Measurements from ENCODE around the gene DOCK3. TPM values are rescaled to one million over a fixed set of nuclear protein-coding genes. Genes with fewer than 3 reads are reported as not detected.

DOCK3 gene
- total and polyA plus RNA-seq, 2 donors (not counting 3 experiments of a cell fraction or from before 2014, with no cell fraction given): 0.08 to 0.13 TPM

DNA sequence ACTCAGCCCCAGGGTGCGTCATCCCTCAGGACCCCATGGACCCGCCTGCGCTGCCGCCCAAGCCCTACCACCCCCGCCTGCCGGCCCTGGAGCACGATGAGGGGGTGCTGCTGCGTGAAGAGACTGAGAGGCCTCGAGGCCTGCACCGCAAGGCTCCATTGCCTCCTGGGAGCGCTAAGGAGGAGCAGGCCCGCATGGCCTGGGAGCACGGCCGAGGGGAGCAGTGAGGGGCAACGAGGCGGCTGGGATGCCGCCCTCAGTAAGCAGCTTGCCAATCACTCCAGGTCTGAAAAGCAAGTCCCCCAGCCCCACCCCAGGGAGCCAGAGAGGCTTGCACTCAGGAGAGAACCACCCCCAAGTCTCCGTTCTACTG is 706.6 kb downstream of the DOCK3 start:
- BruUV-seq (replicated peaks): no TSS peak
- H2AFZ ChIP-seq (ENCODE audit: low read depth, low read length): no peak overlapping the region
- peaks cover 18% of the 10 kb centered on the region for H3K79me2 ChIP-seq (ENCODE audit: control insufficient read depth, insufficient read depth, low read length)
- H3K9ac ChIP-seq (replicated peaks; ENCODE audit: extremely low read depth, insufficient read depth, low read length): no peak overlapping the region
- no peak for FAIRE-seq
- intact Hi-C loops (cut with micrococcal nuclease): loop anchor here (10.0 kb wide), 1 partner anchor 563 kb away; the partner anchor contains the start of genes PARP3 and RRP9
- dilution Hi-C loops (cut with MboI; ENCODE audit: extremely low pct_ligation_motif_present, low sequenced_read_pairs): no loop called here
- DNase-seq (ENCODE audit: low read depth, low spot score): no peak
- POLR2A ChIA-PET: no interaction called here
- no peak overlapping the region for H3K27ac ChIP-seq (ENCODE audit: insufficient read depth, low read depth, low read length)
- no peaks in the 10 kb centered on the region for H3K27me3 ChIP-seq (ENCODE audit: control insufficient read depth in 2 of 2, insufficient read depth in 2 of 2, low read length in 2 of 2)
- no peak overlapping the region for H3K4me3 ChIP-seq (replicated peaks in 1 of 3; ENCODE audit: insufficient read depth in 1 of 3, low read depth in 1 of 3, low read length in 3 of 3)
- TF ChIP-seq GATA2 (IDR thresholded peaks at IDR 0.05; ENCODE audit: insufficient read depth, insufficient read length, low read depth, low read length) (no peak), FOS (IDR thresholded peaks at IDR 0.05; ENCODE audit: borderline replicate concordance, insufficient read depth, low read length) (no peak)
- peaks cover 11% of the 10 kb centered on the region for H3K4me1 ChIP-seq (ENCODE audit: control insufficient read depth, extremely low read depth, insufficient read depth, low read length)
- H3K9me3 ChIP-seq (replicated peaks; ENCODE audit: control insufficient read depth, insufficient read depth, low read length): no peaks in the 10 kb centered on the region
- CTCF ChIA-PET: interaction anchor here (1.6 to 5.0 kb wide), 2 partner anchors 9 to 281 kb away, joined by 6 to 27 read pairs; no protein-coding TSS in a partner anchor
- no peak overlapping the region for H3K4me2 ChIP-seq (ENCODE audit: insufficient read depth, low read length)
- no peaks in the 10 kb centered on the region for H4K20me1 ChIP-seq (replicated peaks; ENCODE audit: control insufficient read depth, extremely low read depth, insufficient read depth, low read length)
- H3K36me3 ChIP-seq (ENCODE audit: control insufficient read depth in 2 of 2, extremely low read depth in 1 of 2, insufficient read depth in 2 of 2, low read length in 2 of 2): no peaks in the 10 kb centered on the region
- H3K9me1 ChIP-seq (replicated peaks; ENCODE audit: control insufficient read depth, extremely low read depth, insufficient read depth, low read length): no peaks in the 10 kb centered on the region

DNA sequence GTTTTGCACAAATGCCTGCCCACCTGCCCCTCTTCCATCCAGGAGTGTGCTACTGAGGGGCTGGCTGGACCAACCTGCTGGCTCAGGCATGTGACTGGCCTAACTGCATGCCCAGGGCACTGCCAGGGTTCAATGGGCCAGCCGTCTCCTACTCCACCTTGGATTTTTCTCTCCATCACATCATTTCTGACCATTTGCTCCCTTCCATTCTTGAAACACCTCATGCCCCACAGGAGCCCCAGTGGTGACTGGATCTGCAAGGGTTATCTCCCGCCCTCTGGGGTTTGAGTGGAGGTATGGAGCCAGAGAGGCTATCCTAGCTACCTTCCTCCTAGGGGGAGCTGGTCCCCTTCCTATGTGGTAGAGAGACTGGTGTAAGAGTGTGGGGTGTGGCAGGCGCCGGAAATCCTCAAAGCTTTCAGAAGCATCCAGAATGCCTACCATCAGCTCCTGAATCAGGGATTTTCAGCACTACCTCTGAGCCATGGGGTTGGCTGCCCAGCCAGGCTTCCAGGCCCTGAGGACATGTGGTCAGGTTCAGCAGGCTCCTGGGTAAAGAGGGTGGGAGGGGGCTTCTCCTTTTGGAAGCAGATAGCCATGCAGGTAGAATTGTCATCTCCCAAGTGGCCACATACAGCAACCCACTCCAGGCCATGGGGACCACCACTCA is 707.5 kb downstream of the DOCK3 start:
- Histone ChIP-seq H3K79me2 (ENCODE audit: control insufficient read depth, insufficient read depth, low read length) (peaks cover 26% of the 10 kb centered on the region), H3K4me1 (ENCODE audit: control insufficient read depth, extremely low read depth, insufficient read depth, low read length) (peaks cover 18% of the 10 kb centered on the region), H3K4me2 (ENCODE audit: insufficient read depth, low read length) (no peak overlapping the region), H3K4me3 (replicated peaks in 1 of 3; ENCODE audit: insufficient read depth in 1 of 3, low read depth in 1 of 3, low read length in 3 of 3) (no peak overlapping the region), H4K20me1 (replicated peaks; ENCODE audit: control insufficient read depth, extremely low read depth, insufficient read depth, low read length) (no peaks in the 10 kb centered on the region), H3K9ac (replicated peaks; ENCODE audit: extremely low read depth, insufficient read depth, low read length) (no peak overlapping the region), H3K36me3 (ENCODE audit: control insufficient read depth in 2 of 2, extremely low read depth in 1 of 2, insufficient read depth in 2 of 2, low read length in 2 of 2) (no peaks in the 10 kb centered on the region), H3K27ac (ENCODE audit: insufficient read depth, low read depth, low read length) (no peak overlapping the region), H3K9me1 (replicated peaks; ENCODE audit: control insufficient read depth, extremely low read depth, insufficient read depth, low read length) (no peaks in the 10 kb centered on the region), H3K27me3 (ENCODE audit: control insufficient read depth in 2 of 2, insufficient read depth in 2 of 2, low read length in 2 of 2) (no peaks in the 10 kb centered on the region), H3K9me3 (replicated peaks; ENCODE audit: control insufficient read depth, insufficient read depth, low read length) (no peaks in the 10 kb centered on the region), H2AFZ (ENCODE audit: low read depth, low read length) (no peak overlapping the region)
- dilution Hi-C loops (cut with MboI; ENCODE audit: extremely low pct_ligation_motif_present, low sequenced_read_pairs) (no loop called here), intact Hi-C loops (cut with micrococcal nuclease) (loop anchor here (10.0 kb wide), 1 partner anchor 563 kb away; the partner anchor contains the start of genes PARP3 and RRP9)
- POLR2A ChIA-PET: no interaction called here
- FAIRE-seq: no peak
- no peak for DNase-seq (ENCODE audit: low read depth, low spot score)
- CTCF ChIA-PET: interaction anchor here (0.9 kb wide), 1 partner anchor 98 kb away, joined by 3 read pairs; no protein-coding TSS in a partner anchor
- TF ChIP-seq FOS (IDR thresholded peaks at IDR 0.05; ENCODE audit: borderline replicate concordance, insufficient read depth, low read length): no peak
- no peak for TF ChIP-seq EZH2 (IDR thresholded peaks at IDR 0.05; ENCODE audit: borderline replicate concordance, low read depth, low read length, severe bottlenecking)
- TF ChIP-seq MYC (IDR thresholded peaks at IDR 0.05; ENCODE audit: low read depth, low read length): no peak
- TF ChIP-seq POLR2A (IDR thresholded peaks at IDR 0.05; ENCODE audit: low read depth, low read length): no peak
- TF ChIP-seq, protein P1, sequence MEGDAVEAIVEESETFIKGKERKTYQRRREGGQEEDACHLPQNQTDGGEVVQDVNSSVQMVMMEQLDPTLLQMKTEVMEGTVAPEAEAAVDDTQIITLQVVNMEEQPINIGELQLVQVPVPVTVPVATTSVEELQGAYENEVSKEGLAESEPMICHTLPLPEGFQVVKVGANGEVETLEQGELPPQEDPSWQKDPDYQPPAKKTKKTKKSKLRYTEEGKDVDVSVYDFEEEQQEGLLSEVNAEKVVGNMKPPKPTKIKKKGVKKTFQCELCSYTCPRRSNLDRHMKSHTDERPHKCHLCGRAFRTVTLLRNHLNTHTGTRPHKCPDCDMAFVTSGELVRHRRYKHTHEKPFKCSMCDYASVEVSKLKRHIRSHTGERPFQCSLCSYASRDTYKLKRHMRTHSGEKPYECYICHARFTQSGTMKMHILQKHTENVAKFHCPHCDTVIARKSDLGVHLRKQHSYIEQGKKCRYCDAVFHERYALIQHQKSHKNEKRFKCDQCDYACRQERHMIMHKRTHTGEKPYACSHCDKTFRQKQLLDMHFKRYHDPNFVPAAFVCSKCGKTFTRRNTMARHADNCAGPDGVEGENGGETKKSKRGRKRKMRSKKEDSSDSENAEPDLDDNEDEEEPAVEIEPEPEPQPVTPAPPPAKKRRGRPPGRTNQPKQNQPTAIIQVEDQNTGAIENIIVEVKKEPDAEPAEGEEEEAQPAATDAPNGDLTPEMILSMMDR (IDR thresholded peaks at IDR 0.05; ENCODE audit: extremely low read depth in 1 of 2, insufficient read depth in 1 of 2, low read depth in 1 of 2, low read length in 2 of 2): no peak
- no peak for TF ChIP-seq GATA2 (IDR thresholded peaks at IDR 0.05; ENCODE audit: insufficient read depth, insufficient read length, low read depth, low read length)
- TF ChIP-seq, protein P2, sequence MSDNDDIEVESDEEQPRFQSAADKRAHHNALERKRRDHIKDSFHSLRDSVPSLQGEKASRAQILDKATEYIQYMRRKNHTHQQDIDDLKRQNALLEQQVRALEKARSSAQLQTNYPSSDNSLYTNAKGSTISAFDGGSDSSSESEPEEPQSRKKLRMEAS (IDR thresholded peaks at IDR 0.05; ENCODE audit: insufficient read depth, insufficient read length): no peak
- TF ChIP-seq JUN (IDR thresholded peaks at IDR 0.05; ENCODE audit: borderline replicate concordance, insufficient read depth, insufficient read length, low read depth): no peak
- no peak for TF ChIP-seq POLR2AphosphoS5 (IDR thresholded peaks at IDR 0.05; ENCODE audit: insufficient read depth, low read depth, low read length)
- BruUV-seq (replicated peaks): no TSS peak

Measured in endothelial cell of umbilical vein (primary cell).